Osteoblast (primary cell): ENCODE results near the gene NANS. TPM values are rescaled to one million over a fixed set of nuclear protein-coding genes. Genes with fewer than 3 reads are reported as not detected.

Source experiments
- DNase-seq: peaks from one replicate; pipeline ENCODE4 v3.0.0; 2011; ENCODE audit warnings: low spot score, mixed read lengths; ENCODE audit not compliant: insufficient read length; ENCODE audit errors: missing footprints
- H2AFZ ChIP-seq: 2 replicates; pipeline ENCODE4 v1.6.0; 2011; ENCODE audit warnings: mild to moderate bottlenecking, low read length
- H3K27ac ChIP-seq: 2 replicates; pipeline ENCODE4 v1.5.1; 2011; ENCODE audit warnings: mild to moderate bottlenecking, low read depth, low read length, moderate library complexity
- H3K27me3 ChIP-seq: 2 replicates; pipeline ENCODE4 v1.6.0; 2012; ENCODE audit warnings: mild to moderate bottlenecking, control low read depth, inconsistent platforms, low read length, moderate library complexity; ENCODE audit not compliant: insufficient read depth
- H3K36me3 ChIP-seq: 2 replicates; pipeline ENCODE4 v1.5.1; 2011; ENCODE audit warnings: mild to moderate bottlenecking, low read length, control low read depth, moderate library complexity; ENCODE audit not compliant: insufficient read depth
- H3K4me1 ChIP-seq: 2 replicates; pipeline ENCODE4 v1.5.1; 2011; ENCODE audit warnings: mild to moderate bottlenecking, low read length, control low read depth, moderate library complexity; ENCODE audit not compliant: insufficient read depth
- H3K4me2 ChIP-seq: 2 replicates; pipeline ENCODE4 v1.6.0; 2011; ENCODE audit warnings: mild to moderate bottlenecking, low read length; ENCODE audit not compliant: insufficient read depth
- H3K4me3 ChIP-seq: fragments of 200-600 bp; sonication (generic); 3 replicates; pipeline ENCODE4 v1.5.1; 2012; ENCODE audit warnings: mild to moderate bottlenecking, low read length, inconsistent platforms; ENCODE audit not compliant: insufficient read depth
- H3K79me2 ChIP-seq: 2 replicates; pipeline ENCODE4 v1.6.0; 2012; ENCODE audit warnings: mild to moderate bottlenecking, low read length, control low read depth, inconsistent platforms; ENCODE audit not compliant: insufficient read depth
- H3K9me3 ChIP-seq: 2 replicates; pipeline ENCODE4 v1.5.1; 2011; ENCODE audit warnings: low read depth, low read length, control low read depth
- H4K20me1 ChIP-seq: 2 replicates; pipeline ENCODE4 v1.6.0; 2012; ENCODE audit warnings: mild to moderate bottlenecking, low read length, control low read depth; ENCODE audit not compliant: insufficient read depth
- CTCF ChIP-seq: IDR thresholded peaks from 2 replicates; pipeline ENCODE4 v1.5.1; 2011; ENCODE audit warnings: mild to moderate bottlenecking, low read depth, low read length, moderate library complexity; ENCODE audit errors: extremely low read depth
- total RNA-seq: library from RNA; depleted of rRNA; stranded (reverse); fragments of >200 nt; gene quantifications from 2 replicates; pipeline ENCODE4 v1.2.3, GENCODE V29; 2012

Gene NANS
- total RNA-seq, 1 donor, result 56.1 TPM

GRCh38 chr9:98045234-98046179 is 11.0 kb upstream of the NANS start:
- H3K4me3 ChIP-seq, result no peak overlapping the region
- no peak for DNase-seq

GRCh38 chr9:98046180-98046543 is 10.4 kb upstream of the NANS start:
- H3K36me3 ChIP-seq, result no peaks in the 10 kb centered on the region
- no peaks in the 10 kb centered on the region for H4K20me1 ChIP-seq
- no peaks in the 10 kb centered on the region for H3K27me3 ChIP-seq
- TF ChIP-seq CTCF, result no peak
- no peak overlapping the region for H2AFZ ChIP-seq
- no peak overlapping the region for H3K4me2 ChIP-seq
- no peak overlapping the region for H3K27ac ChIP-seq
- no peaks in the 10 kb centered on the region for H3K79me2 ChIP-seq
- no peaks in the 10 kb centered on the region for H3K9me3 ChIP-seq
- no peaks in the 10 kb centered on the region for H3K4me1 ChIP-seq
- no peak for DNase-seq
- no peak overlapping the region for H3K4me3 ChIP-seq

More at GRCh38 chr9:98045234-98046179, 11.0 kb upstream of the NANS start:
- H3K27me3 ChIP-seq, result no peaks in the 10 kb centered on the region
- no peak overlapping the region for H3K27ac ChIP-seq
- peak overlapping the region; percentile 69 for H2AFZ ChIP-seq
- no peaks in the 10 kb centered on the region for H3K36me3 ChIP-seq
- no peaks in the 10 kb centered on the region for H4K20me1 ChIP-seq
- TF ChIP-seq CTCF, result no peak
- H3K9me3 ChIP-seq, result no peaks in the 10 kb centered on the region
- no peaks in the 10 kb centered on the region for H3K79me2 ChIP-seq
- H3K4me1 ChIP-seq, result no peaks in the 10 kb centered on the region
- H3K4me2 ChIP-seq, result no peak overlapping the region

DNA sequence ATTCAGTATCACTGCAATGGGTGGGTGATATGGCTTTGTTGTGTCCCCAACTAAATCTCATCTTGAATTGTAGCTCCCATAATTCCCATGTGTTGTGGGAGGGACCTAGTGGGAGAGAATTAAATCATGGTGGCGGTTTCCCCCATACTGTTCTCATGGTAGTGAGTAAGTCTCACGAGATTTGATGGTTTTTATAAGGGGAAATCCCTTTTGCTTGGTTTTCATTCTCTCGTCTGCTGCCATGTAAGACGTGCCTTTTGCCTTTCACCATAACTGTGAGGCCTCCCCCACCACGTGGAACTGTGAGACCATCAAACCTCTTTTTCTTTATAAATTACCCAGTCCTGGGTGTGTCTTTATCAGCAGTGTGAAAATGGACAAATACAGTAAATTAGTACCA is 9.5 kb upstream of the NANS start:
- Histone ChIP-seq H3K36me3 (no peaks in the 10 kb centered on the region), H3K4me3 (no peak overlapping the region), H3K4me2 (no peak overlapping the region), H3K4me1 (no peaks in the 10 kb centered on the region), H3K79me2 (no peaks in the 10 kb centered on the region), H3K27me3 (no peaks in the 10 kb centered on the region), H4K20me1 (no peaks in the 10 kb centered on the region), H3K9me3 (no peaks in the 10 kb centered on the region), H2AFZ (no peak overlapping the region), H3K27ac (no peak overlapping the region)
- TF ChIP-seq CTCF, result no peak
- no peak for DNase-seq

GRCh38 chr9:98049288-98050072 is 7.1 kb upstream of the NANS start:
- H3K36me3 ChIP-seq, result no peaks in the 10 kb centered on the region

More at GRCh38 chr9:98049288-98050072, 7.1 kb upstream of the NANS start:
- Histone ChIP-seq H2AFZ (peak overlapping the region; percentile 6), H3K4me2 (no peak overlapping the region), H3K4me1 (no peaks in the 10 kb centered on the region), H3K79me2 (no peaks in the 10 kb centered on the region), H3K27ac (no peak overlapping the region), H4K20me1 (no peaks in the 10 kb centered on the region), H3K4me3 (no peak overlapping the region), H3K9me3 (no peaks in the 10 kb centered on the region), H3K27me3 (no peaks in the 10 kb centered on the region)
- no peak for DNase-seq
- TF ChIP-seq CTCF, result no peak
